K562 (cell line): ENCODE measurements around the gene OXLD1. TPM values are rescaled to one million over a fixed set of nuclear protein-coding genes. Genes with fewer than 3 reads are reported as not detected.

ENCODE experiments used
- FOSL1 ChIP-seq: fragments of 200-800 bp; sonication (Bioruptor generic); conservative IDR thresholded peaks from 2 replicates; pipeline ENCODE4 v1.6.1; 2016; ENCODE audit warnings: missing genetic modification characterization, missing compliant biosample characterization
- L3MBTL2 ChIP-seq: fragments of 450-650 bp; IDR thresholded peaks from 2 replicates; pipeline ENCODE4 v1.6.1; 2016; ENCODE audit warnings: mild to moderate bottlenecking, moderate library complexity
- RAD51 ChIP-seq: fragments of 450-650 bp; IDR thresholded peaks from 2 replicates; pipeline ENCODE4 v1.7.1; 2016; ENCODE audit warnings: low read depth, mild to moderate bottlenecking, borderline replicate concordance
- RUNX1 ChIP-seq: sonication (generic); IDR thresholded peaks from 2 replicates; pipeline ENCODE4 v1.6.1; 2016; ENCODE audit warnings: antibody characterized with exemption, low read depth
- ZNF23 ChIP-seq: fragments of 250-450 bp; sonication (Bioruptor Pico); IDR thresholded peaks from 2 replicates; pipeline ENCODE4 v1.4.0; 2020; ENCODE audit warnings: mild to moderate bottlenecking
- polyA plus RNA-seq, 8 experiments: library from polyadenylated mRNA; depleted of rRNA in 4 of 8; stranded (reverse) in 5 of 8; unstranded in 3 of 8; fragments of >200 nt; fragmentation: Nextera tagmentation in 2 of 8; fragmentation: Illumina TruSeq in 1 of 8; extraction: Ambion mirVana in 2 of 8; extraction: Trizol in 1 of 8; gene quantifications; 2 replicates each; pipeline versions ENCODE4 v1.2.1 to v1.2.3, GENCODE V29; 2011 to 2014; ENCODE audit warnings: inconsistent platforms in 1 of 8, missing spikeins in 1 of 8
- total RNA-seq, 7 experiments: library from RNA; depleted of rRNA in 6 of 7; stranded (reverse); fragments of >200 nt in 6 of 7; fragmentation: Illumina TruSeq in 2 of 7; extraction: Trizol in 2 of 7; gene quantifications; 2 replicates each; pipeline versions ENCODE4 v1.2.1 to v1.2.3, GENCODE V29; 2011 to 2021; ENCODE audit warnings: low replicate concordance in 1 of 7
- TF ChIP-seq, protein P1 (sequence below): sonication (generic); formaldehyde crosslinking; IDR thresholded peaks from 2 replicates; pipeline ENCODE4 v1.8.0; 2022; ENCODE audit warnings: missing genetic modification reagents, mild to moderate bottlenecking, moderate library complexity, borderline replicate concordance
- TF ChIP-seq, protein P2 (sequence below), 2 experiments: fragments of 450-650 bp in 1 of 2; sonication (generic) in 1 of 2; formaldehyde crosslinking; conservative IDR thresholded peaks; 2 replicates each; pipeline versions ENCODE4 v1.4.0 to v1.8.1; 2020 to 2022; ENCODE audit warnings: mild to moderate bottlenecking in 1 of 2, missing genetic modification reagents in 1 of 2
- TF ChIP-seq, protein P3 (sequence below): conservative IDR thresholded peaks from 2 replicates; pipeline ENCODE4 v1.6.1; 2011; ENCODE audit warnings: low read depth, mild to moderate bottlenecking, low read length; ENCODE audit not compliant: control insufficient read depth
- TF ChIP-seq, protein P4 (sequence below): fragments of 450-650 bp; IDR thresholded peaks from 2 replicates; pipeline ENCODE4 v1.6.1; 2016; ENCODE audit warnings: mild to moderate bottlenecking, moderate library complexity

OXLD1 gene
- total and polyA plus RNA-seq, 9 of the 15 experiments (the other 6 are each of a cell fraction or from before 2014, with no cell fraction given) = 4.4 to 115 (median 29.3) TPM

DNA sequence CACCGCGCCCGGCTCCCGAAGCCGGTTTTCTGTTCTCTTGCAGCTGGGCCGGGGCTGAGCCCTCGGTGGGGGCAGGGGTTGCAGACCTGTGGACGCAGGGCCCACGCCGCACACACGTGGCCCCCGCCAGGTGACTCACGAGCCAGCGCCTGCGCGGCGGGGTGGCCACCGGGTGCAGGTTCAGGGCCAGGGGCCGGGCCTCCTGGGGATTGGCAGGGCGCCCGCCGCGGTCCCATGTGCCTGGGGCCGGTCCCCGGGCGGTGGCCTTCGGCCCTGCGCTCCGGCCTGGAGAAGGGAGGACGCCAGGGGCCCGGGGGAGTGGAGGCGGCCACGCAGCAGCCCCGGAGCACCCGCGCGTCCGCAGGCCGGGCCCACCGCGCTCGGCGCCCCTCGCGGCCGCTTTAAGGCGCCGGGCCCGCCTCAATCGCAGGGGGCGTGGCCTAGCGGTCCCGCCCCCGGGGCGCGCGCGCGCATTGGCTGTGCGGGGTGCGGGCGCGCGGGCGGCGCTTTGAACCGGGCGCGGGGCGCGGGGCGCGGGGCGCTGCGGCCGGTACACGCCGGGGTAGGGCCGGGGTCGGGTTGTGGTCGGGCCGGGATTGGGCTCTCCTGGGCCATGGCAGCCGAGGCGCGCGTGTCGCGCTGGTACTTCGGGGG lies 45.5 kb upstream of the OXLD1 start, which contains the start of gene SLC25A10 (continued):
- TF ChIP-seq L3MBTL2 (peak; percentile 97), FOSL1 (tag) (peak; percentile 90), RAD51 (no peak), ZNF23 (CRISPR knock-in tag) (no peak), RUNX1 (no peak)
- TF ChIP-seq, protein P1, sequence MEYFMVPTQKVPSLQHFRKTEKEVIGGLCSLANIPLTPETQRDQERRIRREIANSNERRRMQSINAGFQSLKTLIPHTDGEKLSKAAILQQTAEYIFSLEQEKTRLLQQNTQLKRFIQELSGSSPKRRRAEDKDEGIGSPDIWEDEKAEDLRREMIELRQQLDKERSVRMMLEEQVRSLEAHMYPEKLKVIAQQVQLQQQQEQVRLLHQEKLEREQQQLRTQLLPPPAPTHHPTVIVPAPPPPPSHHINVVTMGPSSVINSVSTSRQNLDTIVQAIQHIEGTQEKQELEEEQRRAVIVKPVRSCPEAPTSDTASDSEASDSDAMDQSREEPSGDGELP = peak; percentile 93
- TF ChIP-seq, protein P2, sequence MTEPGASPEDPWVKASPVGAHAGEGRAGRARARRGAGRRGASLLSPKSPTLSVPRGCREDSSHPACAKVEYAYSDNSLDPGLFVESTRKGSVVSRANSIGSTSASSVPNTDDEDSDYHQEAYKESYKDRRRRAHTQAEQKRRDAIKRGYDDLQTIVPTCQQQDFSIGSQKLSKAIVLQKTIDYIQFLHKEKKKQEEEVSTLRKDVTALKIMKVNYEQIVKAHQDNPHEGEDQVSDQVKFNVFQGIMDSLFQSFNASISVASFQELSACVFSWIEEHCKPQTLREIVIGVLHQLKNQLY (CRISPR knock-in tag; conservative IDR thresholded peaks at IDR 0.05) = peak; percentile 77 to 91; a peak in 2 of 4 replicates
- TF ChIP-seq, protein P3, sequence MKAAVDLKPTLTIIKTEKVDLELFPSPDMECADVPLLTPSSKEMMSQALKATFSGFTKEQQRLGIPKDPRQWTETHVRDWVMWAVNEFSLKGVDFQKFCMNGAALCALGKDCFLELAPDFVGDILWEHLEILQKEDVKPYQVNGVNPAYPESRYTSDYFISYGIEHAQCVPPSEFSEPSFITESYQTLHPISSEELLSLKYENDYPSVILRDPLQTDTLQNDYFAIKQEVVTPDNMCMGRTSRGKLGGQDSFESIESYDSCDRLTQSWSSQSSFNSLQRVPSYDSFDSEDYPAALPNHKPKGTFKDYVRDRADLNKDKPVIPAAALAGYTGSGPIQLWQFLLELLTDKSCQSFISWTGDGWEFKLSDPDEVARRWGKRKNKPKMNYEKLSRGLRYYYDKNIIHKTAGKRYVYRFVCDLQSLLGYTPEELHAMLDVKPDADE = peak; percentile 72; the same call in 1 of the 2 replicates
- TF ChIP-seq, protein P4, sequence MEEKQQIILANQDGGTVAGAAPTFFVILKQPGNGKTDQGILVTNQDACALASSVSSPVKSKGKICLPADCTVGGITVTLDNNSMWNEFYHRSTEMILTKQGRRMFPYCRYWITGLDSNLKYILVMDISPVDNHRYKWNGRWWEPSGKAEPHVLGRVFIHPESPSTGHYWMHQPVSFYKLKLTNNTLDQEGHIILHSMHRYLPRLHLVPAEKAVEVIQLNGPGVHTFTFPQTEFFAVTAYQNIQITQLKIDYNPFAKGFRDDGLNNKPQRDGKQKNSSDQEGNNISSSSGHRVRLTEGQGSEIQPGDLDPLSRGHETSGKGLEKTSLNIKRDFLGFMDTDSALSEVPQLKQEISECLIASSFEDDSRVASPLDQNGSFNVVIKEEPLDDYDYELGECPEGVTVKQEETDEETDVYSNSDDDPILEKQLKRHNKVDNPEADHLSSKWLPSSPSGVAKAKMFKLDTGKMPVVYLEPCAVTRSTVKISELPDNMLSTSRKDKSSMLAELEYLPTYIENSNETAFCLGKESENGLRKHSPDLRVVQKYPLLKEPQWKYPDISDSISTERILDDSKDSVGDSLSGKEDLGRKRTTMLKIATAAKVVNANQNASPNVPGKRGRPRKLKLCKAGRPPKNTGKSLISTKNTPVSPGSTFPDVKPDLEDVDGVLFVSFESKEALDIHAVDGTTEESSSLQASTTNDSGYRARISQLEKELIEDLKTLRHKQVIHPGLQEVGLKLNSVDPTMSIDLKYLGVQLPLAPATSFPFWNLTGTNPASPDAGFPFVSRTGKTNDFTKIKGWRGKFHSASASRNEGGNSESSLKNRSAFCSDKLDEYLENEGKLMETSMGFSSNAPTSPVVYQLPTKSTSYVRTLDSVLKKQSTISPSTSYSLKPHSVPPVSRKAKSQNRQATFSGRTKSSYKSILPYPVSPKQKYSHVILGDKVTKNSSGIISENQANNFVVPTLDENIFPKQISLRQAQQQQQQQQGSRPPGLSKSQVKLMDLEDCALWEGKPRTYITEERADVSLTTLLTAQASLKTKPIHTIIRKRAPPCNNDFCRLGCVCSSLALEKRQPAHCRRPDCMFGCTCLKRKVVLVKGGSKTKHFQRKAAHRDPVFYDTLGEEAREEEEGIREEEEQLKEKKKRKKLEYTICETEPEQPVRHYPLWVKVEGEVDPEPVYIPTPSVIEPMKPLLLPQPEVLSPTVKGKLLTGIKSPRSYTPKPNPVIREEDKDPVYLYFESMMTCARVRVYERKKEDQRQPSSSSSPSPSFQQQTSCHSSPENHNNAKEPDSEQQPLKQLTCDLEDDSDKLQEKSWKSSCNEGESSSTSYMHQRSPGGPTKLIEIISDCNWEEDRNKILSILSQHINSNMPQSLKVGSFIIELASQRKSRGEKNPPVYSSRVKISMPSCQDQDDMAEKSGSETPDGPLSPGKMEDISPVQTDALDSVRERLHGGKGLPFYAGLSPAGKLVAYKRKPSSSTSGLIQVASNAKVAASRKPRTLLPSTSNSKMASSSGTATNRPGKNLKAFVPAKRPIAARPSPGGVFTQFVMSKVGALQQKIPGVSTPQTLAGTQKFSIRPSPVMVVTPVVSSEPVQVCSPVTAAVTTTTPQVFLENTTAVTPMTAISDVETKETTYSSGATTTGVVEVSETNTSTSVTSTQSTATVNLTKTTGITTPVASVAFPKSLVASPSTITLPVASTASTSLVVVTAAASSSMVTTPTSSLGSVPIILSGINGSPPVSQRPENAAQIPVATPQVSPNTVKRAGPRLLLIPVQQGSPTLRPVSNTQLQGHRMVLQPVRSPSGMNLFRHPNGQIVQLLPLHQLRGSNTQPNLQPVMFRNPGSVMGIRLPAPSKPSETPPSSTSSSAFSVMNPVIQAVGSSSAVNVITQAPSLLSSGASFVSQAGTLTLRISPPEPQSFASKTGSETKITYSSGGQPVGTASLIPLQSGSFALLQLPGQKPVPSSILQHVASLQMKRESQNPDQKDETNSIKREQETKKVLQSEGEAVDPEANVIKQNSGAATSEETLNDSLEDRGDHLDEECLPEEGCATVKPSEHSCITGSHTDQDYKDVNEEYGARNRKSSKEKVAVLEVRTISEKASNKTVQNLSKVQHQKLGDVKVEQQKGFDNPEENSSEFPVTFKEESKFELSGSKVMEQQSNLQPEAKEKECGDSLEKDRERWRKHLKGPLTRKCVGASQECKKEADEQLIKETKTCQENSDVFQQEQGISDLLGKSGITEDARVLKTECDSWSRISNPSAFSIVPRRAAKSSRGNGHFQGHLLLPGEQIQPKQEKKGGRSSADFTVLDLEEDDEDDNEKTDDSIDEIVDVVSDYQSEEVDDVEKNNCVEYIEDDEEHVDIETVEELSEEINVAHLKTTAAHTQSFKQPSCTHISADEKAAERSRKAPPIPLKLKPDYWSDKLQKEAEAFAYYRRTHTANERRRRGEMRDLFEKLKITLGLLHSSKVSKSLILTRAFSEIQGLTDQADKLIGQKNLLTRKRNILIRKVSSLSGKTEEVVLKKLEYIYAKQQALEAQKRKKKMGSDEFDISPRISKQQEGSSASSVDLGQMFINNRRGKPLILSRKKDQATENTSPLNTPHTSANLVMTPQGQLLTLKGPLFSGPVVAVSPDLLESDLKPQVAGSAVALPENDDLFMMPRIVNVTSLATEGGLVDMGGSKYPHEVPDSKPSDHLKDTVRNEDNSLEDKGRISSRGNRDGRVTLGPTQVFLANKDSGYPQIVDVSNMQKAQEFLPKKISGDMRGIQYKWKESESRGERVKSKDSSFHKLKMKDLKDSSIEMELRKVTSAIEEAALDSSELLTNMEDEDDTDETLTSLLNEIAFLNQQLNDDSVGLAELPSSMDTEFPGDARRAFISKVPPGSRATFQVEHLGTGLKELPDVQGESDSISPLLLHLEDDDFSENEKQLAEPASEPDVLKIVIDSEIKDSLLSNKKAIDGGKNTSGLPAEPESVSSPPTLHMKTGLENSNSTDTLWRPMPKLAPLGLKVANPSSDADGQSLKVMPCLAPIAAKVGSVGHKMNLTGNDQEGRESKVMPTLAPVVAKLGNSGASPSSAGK = peak; percentile 97
